Stimulated activated CD8-positive, alpha-beta memory T cell treated with anti-CD3 and anti-CD28 coated beads, Interleukin-7, amount 100 ng/mL, for 24 hours (primary cell): ENCODE measurements around the gene DNAJC18.

Source experiments
- DNase-seq: peaks from one replicate; pipeline ENCODE4 v3.0.0-alpha.2; 2020; ENCODE audit warnings: low read depth

DNAJC18 gene

GRCh38 chr5:139361835-139362429, 77.4 kb downstream of the DNAJC18 start:
- DNase-seq = no peak

- DNase-seq = no peak
Measured at GRCh38 chr5:139360384-139360783, 78.9 kb downstream of the DNAJC18 start.
